PC-9 (cell line): Measurements from ENCODE around the gene CARMIL1.

ENCODE experiments used
- CTCF ChIP-seq: fragments of 200-600 bp; sonication (generic); conservative IDR thresholded peaks from 2 replicates; pipeline ENCODE4 v1.6.1; 2017; ENCODE audit warnings: mixed run types, antibody characterized with exemption, mild to moderate bottlenecking, moderate library complexity
- EZH2 ChIP-seq: fragments of 200-600 bp; sonication (generic); IDR thresholded peaks from 2 replicates; pipeline ENCODE4 v1.8.0; 2017; ENCODE audit warnings: antibody characterized with exemption, low read depth

- TF ChIP-seq CTCF (no peak), EZH2 (no peak)
These were observed 98.5 kb downstream of the CARMIL1 start for GRCh38 chr6:25377664-25378063.
